ENCODE results near the gene CR1L. TPM values are rescaled to one million over a fixed set of nuclear protein-coding genes. Genes with fewer than 3 reads are reported as not detected.
"Not testable (repeated sequence)": the region's sequence is repeated elsewhere in the genome, so short reads cannot be mapped to it uniquely, and the experiment has no call there.

CR1L gene
- not detected for total RNA-seq

- H3K27ac Mint-ChIP-seq: no peak within 1 kb of the TSS
- H3K4me3 Mint-ChIP-seq: peak within 1 kb of the TSS; percentile 75
- no peaks in the 10 kb centered on the region for H3K9me3 Mint-ChIP-seq
- CTCF ChIA-PET: no interaction called here
- no peaks in the 10 kb centered on the region for H3K36me3 Mint-ChIP-seq (ENCODE audit: low read depth)
- peaks cover 12% of the 10 kb centered on the region for H3K4me1 Mint-ChIP-seq
- peak; percentile 77 for DNase-seq
- H3K27me3 Mint-ChIP-seq: peaks cover 29% of the 10 kb centered on the region
- POLR2A ChIA-PET: no interaction called here
Observed at GRCh38 chr1:207644852-207645634, at the start of gene CR1L. Gene CR1L, plus strand, starts transcription at chr1:207645133. Its CDS starts 101 bp downstream, at chr1:207645234.

GRCh38 chr1:207603777-207604176 lies 41.2 kb upstream of the CR1L start:
- Mint-ChIP-seq H3K9me3 (no peaks in the 10 kb centered on the region), H3K27ac (no peak overlapping the region), H3K27me3 (peaks cover 24% of the 10 kb centered on the region), H3K4me3 (no peak overlapping the region), H3K36me3 (ENCODE audit: low read depth) (no peaks in the 10 kb centered on the region), H3K4me1 (no peaks in the 10 kb centered on the region)
- POLR2A ChIA-PET: no interaction called here
- DNase-seq: no peak
- CTCF ChIA-PET: no interaction called here

- H3K27ac Mint-ChIP-seq: no peak overlapping the region
- no peak for DNase-seq
- no peaks in the 10 kb centered on the region for H3K4me1 Mint-ChIP-seq
- no peaks in the 10 kb centered on the region for H3K9me3 Mint-ChIP-seq
- CTCF ChIA-PET: interaction anchor here (0.8 kb wide), 1 partner anchor 192 kb away, joined by 3 read pairs; no protein-coding TSS in a partner anchor
- no peak overlapping the region for H3K4me3 Mint-ChIP-seq
- no peaks in the 10 kb centered on the region for H3K36me3 Mint-ChIP-seq (ENCODE audit: low read depth)
- peaks cover 20% of the 10 kb centered on the region for H3K27me3 Mint-ChIP-seq
- POLR2A ChIA-PET: no interaction called here
Observed at GRCh38 chr1:207605444-207606361, 39.2 kb upstream of the CR1L start.

GRCh38 chr1:207606362-207606755 lies 38.6 kb upstream of the CR1L start:
- Mint-ChIP-seq H3K4me1 (no peaks in the 10 kb centered on the region), H3K4me3 (no peak overlapping the region), H3K36me3 (ENCODE audit: low read depth) (no peaks in the 10 kb centered on the region), H3K27me3 (peaks cover 20% of the 10 kb centered on the region), H3K27ac (no peak overlapping the region), H3K9me3 (no peaks in the 10 kb centered on the region)
- DNase-seq: no peak
- ChIA-PET CTCF (no interaction called here), POLR2A (no interaction called here)

- Mint-ChIP-seq H3K36me3 (ENCODE audit: low read depth) (no peaks in the 10 kb centered on the region), H3K27me3 (peaks cover 7% of the 10 kb centered on the region)
- POLR2A ChIA-PET: no interaction called here
Observed at GRCh38 chr1:207612762-207613161, 32.2 kb upstream of the CR1L start.

GRCh38 chr1:207619871-207620542 lies 24.9 kb upstream of the CR1L start:
- no peak overlapping the region for H3K27ac Mint-ChIP-seq
- no peak overlapping the region for H3K4me3 Mint-ChIP-seq
- ChIA-PET POLR2A (interaction anchor here (0.6 kb wide), 1 partner anchor 162 kb away, joined by 3 read pairs; no protein-coding TSS in a partner anchor), CTCF (interaction anchor here (0.6 to 1.5 kb wide), 5 partner anchors 29 to 177 kb away, joined by 3 to 6 read pairs (median 3); no protein-coding TSS in a partner anchor)
- H3K36me3 Mint-ChIP-seq (ENCODE audit: low read depth): no peaks in the 10 kb centered on the region
- H3K27me3 Mint-ChIP-seq: peaks cover 5% of the 10 kb centered on the region
- no peaks in the 10 kb centered on the region for H3K9me3 Mint-ChIP-seq
- H3K4me1 Mint-ChIP-seq: peaks cover 2% of the 10 kb centered on the region
- peak; percentile 26 for DNase-seq

More at GRCh38 chr1:207612762-207613161, 32.2 kb upstream of the CR1L start:
- H3K27ac Mint-ChIP-seq: no peak overlapping the region
- DNase-seq: no peak
- no peaks in the 10 kb centered on the region for H3K9me3 Mint-ChIP-seq
- CTCF ChIA-PET: interaction anchor here (0.6 kb wide), 1 partner anchor 860 kb away, joined by 3 read pairs; no protein-coding TSS in a partner anchor
- H3K4me1 Mint-ChIP-seq: no peaks in the 10 kb centered on the region
- H3K4me3 Mint-ChIP-seq: no peak overlapping the region

GRCh38 chr1:207620543-207620893 lies 24.4 kb upstream of the CR1L start:
- DNase-seq: no peak
- Mint-ChIP-seq H3K4me3 (no peak overlapping the region), H3K27ac (no peak overlapping the region), H3K36me3 (ENCODE audit: low read depth) (no peaks in the 10 kb centered on the region), H3K4me1 (peaks cover 2% of the 10 kb centered on the region), H3K9me3 (no peaks in the 10 kb centered on the region), H3K27me3 (peaks cover 5% of the 10 kb centered on the region)
- CTCF ChIA-PET: interaction anchor here (1.2 to 1.5 kb wide), 4 partner anchors 29 to 177 kb away, joined by 3 to 6 read pairs (median 4); no protein-coding TSS in a partner anchor
- POLR2A ChIA-PET: no interaction called here

- DNase-seq; H3K4me3 Mint-ChIP-seq; H3K27ac Mint-ChIP-seq; POLR2A ChIA-PET; CTCF ChIA-PET; H3K9me3 Mint-ChIP-seq; H3K27me3 Mint-ChIP-seq; H3K4me1 Mint-ChIP-seq; H3K36me3 Mint-ChIP-seq (ENCODE audit: low read depth): not testable (repeated sequence)
Observed at GRCh38 chr1:207625504-207626071, 19.3 kb upstream of the CR1L start.

- no peaks in the 10 kb centered on the region for H3K36me3 Mint-ChIP-seq (ENCODE audit: low read depth)
- H3K4me3 Mint-ChIP-seq: no peak overlapping the region
- peaks cover 7% of the 10 kb centered on the region for H3K27me3 Mint-ChIP-seq
- no peak for DNase-seq
- ChIA-PET POLR2A (no interaction called here), CTCF (no interaction called here)
- H3K4me1 Mint-ChIP-seq: no peaks in the 10 kb centered on the region
- no peak overlapping the region for H3K27ac Mint-ChIP-seq
- H3K9me3 Mint-ChIP-seq: no peaks in the 10 kb centered on the region
Observed at GRCh38 chr1:207626972-207627337, 18.0 kb upstream of the CR1L start.

GRCh38 chr1:207627496-207627895 lies 17.4 kb upstream of the CR1L start:
- Mint-ChIP-seq H3K9me3 (no peaks in the 10 kb centered on the region), H3K36me3 (ENCODE audit: low read depth) (no peaks in the 10 kb centered on the region), H3K4me3 (no peak overlapping the region), H3K4me1 (no peaks in the 10 kb centered on the region), H3K27ac (no peak overlapping the region), H3K27me3 (peaks cover 4% of the 10 kb centered on the region)
- POLR2A ChIA-PET: no interaction called here
- DNase-seq: no peak
- CTCF ChIA-PET: no interaction called here

- POLR2A ChIA-PET: no interaction called here
Observed at GRCh38 chr1:207628776-207629175, 16.2 kb upstream of the CR1L start.

GRCh38 chr1:207631137-207631536 lies 13.8 kb upstream of the CR1L start:
- ChIA-PET CTCF (no interaction called here), POLR2A (no interaction called here)
- Mint-ChIP-seq H3K9me3 (no peaks in the 10 kb centered on the region), H3K27me3 (peaks cover 2% of the 10 kb centered on the region), H3K4me1 (no peaks in the 10 kb centered on the region), H3K36me3 (ENCODE audit: low read depth) (no peaks in the 10 kb centered on the region), H3K27ac (no peak overlapping the region), H3K4me3 (no peak overlapping the region)
- no peak for DNase-seq

More at GRCh38 chr1:207628776-207629175, 16.2 kb upstream of the CR1L start:
- CTCF ChIA-PET: no interaction called here
- H3K4me1 Mint-ChIP-seq: no peaks in the 10 kb centered on the region
- H3K4me3 Mint-ChIP-seq: no peak overlapping the region
- no peak overlapping the region for H3K27ac Mint-ChIP-seq
- peaks cover 2% of the 10 kb centered on the region for H3K27me3 Mint-ChIP-seq
- no peaks in the 10 kb centered on the region for H3K9me3 Mint-ChIP-seq
- H3K36me3 Mint-ChIP-seq (ENCODE audit: low read depth): no peaks in the 10 kb centered on the region
- no peak for DNase-seq

All from activated CD4-positive, alpha-beta T cell treated with anti-CD3 and anti-CD28 coated beads, Interleukin-2, amount 10 ng/mL, durations not matched to agents 7 days and 5 days (primary cell).